DND-41 (cell line): ENCODE results near the gene LIMK2.

ENCODE experiments used
- CTCF ChIP-seq: IDR thresholded peaks from 2 replicates; pipeline ENCODE4 v1.5.1; 2012; ENCODE audit warnings: borderline replicate concordance, low read length, moderate library complexity, mild to moderate bottlenecking; ENCODE audit not compliant: poor library complexity, severe bottlenecking; ENCODE audit errors: extremely low read depth
- EZH2 ChIP-seq: IDR thresholded peaks from 3 replicates; pipeline ENCODE4 v1.6.1; 2012; ENCODE audit warnings: borderline replicate concordance, low read depth, mild to moderate bottlenecking, moderate library complexity, low read length, inconsistent platforms; ENCODE audit not compliant: severe bottlenecking

- TF ChIP-seq EZH2 (no peak), CTCF (no peak)
These were observed 3.0 kb downstream of the LIMK2 start for GRCh38 chr22:31215018-31215535.
